HG02623 (cell line): Measurements from ENCODE around the gene PPFIA4.
"Not testable (repeated sequence)": the region's sequence is repeated elsewhere in the genome, so short reads cannot be mapped to it uniquely, and the experiment has no call there.

ENCODE experiments used
- ATAC-seq: cut with Tn5 transposase; IDR thresholded peaks from one replicate; pipeline ENCODE4 v1.9.1; 2021; ENCODE audit warnings: moderate library complexity; ENCODE audit not compliant: unreplicated experiment

PPFIA4 gene

GRCh38 chr1:203017061-203017460, 9.2 kb upstream of the PPFIA4 start:
- no peak for ATAC-seq

- ATAC-seq, result no peak
These were observed 8.6 kb upstream of the PPFIA4 start for GRCh38 chr1:203017692-203018091.

- ATAC-seq, result not testable (repeated sequence)
These were observed 3.4 kb upstream of the PPFIA4 start for GRCh38 chr1:203022855-203023254.

- no peak for ATAC-seq
These were observed 633 bp upstream of the PPFIA4 start for GRCh38 chr1:203025686-203026030.

GRCh38 chr1:203026666-203027663, 674 bp downstream of the PPFIA4 start:
- ATAC-seq, result no peak

- ATAC-seq, result no peak
These were observed 1.9 kb downstream of the PPFIA4 start for GRCh38 chr1:203028067-203028783.

GRCh38 chr1:203028784-203029553, 2.7 kb downstream of the PPFIA4 start:
- ATAC-seq, result no peak

- ATAC-seq, result no peak
These were observed 5.2 kb downstream of the PPFIA4 start for GRCh38 chr1:203031467-203031866.

- ATAC-seq, result no peak
These were observed 7.0 kb downstream of the PPFIA4 start for GRCh38 chr1:203033287-203033686.

GRCh38 chr1:203033917-203034316, 7.6 kb downstream of the PPFIA4 start:
- ATAC-seq, result no peak

- ATAC-seq, result no peak
These were observed 8.3 kb downstream of the PPFIA4 start for GRCh38 chr1:203034422-203035110.

GRCh38 chr1:203035111-203036000, 9.1 kb downstream of the PPFIA4 start:
- ATAC-seq, result no peak

GRCh38 chr1:203036135-203036534, 9.8 kb downstream of the PPFIA4 start:
- no peak for ATAC-seq

- no peak for ATAC-seq
These were observed 10.2 kb downstream of the PPFIA4 start for GRCh38 chr1:203036537-203036936.

GRCh38 chr1:203037509-203038190, 11.4 kb downstream of the PPFIA4 start:
- ATAC-seq, result no peak

GRCh38 chr1:203038217-203038741, 12.0 kb downstream of the PPFIA4 start:
- no peak for ATAC-seq

GRCh38 chr1:203038891-203039608, 12.8 kb downstream of the PPFIA4 start:
- no peak for ATAC-seq
